Measurements from ENCODE around the gene EXOC3.

The EXOC3 gene

DNA sequence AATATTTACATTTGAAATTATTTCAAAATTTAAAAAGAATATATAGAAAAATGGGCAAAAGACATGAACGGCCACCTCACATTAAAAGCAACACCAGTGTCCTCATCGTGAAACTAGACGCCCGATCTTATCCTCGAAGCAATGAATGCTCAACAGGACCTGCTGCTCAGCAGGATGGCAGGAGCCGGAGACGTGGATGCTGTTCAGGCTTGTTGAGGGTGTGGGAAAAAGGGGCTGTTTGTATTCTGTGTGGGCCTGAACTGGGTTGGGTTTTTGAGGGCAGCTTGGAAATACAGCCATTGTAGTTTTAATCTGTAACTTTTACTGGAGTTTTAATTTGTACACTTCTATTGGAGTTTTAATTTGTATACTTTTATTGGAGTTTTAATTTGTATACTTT, 20.3 kb downstream of the EXOC3 start:
- Histone ChIP-seq H3K4me1 (ENCODE audit: control insufficient read depth, low read depth, low read length) (no peaks in the 10 kb centered on the region), H3K18ac (ENCODE audit: low read length) (no peak overlapping the region), H3K4me3 (ENCODE audit: low read length) (no peak overlapping the region), H3K27ac (ENCODE audit: low read depth, low read length) (no peak overlapping the region), H2BK5ac (ENCODE audit: low read length) (no peak overlapping the region), H4K5ac (ENCODE audit: low read length) (no peak overlapping the region), H3K79me1 (ENCODE audit: low read length) (no peaks in the 10 kb centered on the region), H3K27me3 (ENCODE audit: insufficient read depth, low read length, poor library complexity) (no peaks in the 10 kb centered on the region), H2AK5ac (ENCODE audit: low read length) (no peak overlapping the region), H4K8ac (ENCODE audit: low read depth, low read length) (no peak overlapping the region), H3K9ac (ENCODE audit: low read length) (no peak overlapping the region), H3K4ac (ENCODE audit: low read depth, low read length) (no peak overlapping the region), H3K36me3 (ENCODE audit: control insufficient read depth, insufficient read depth, low read length) (no peaks in the 10 kb centered on the region), H3K56ac (ENCODE audit: low read length) (no peak overlapping the region), H3K23ac (ENCODE audit: low read length) (no peak overlapping the region), H3K4me2 (ENCODE audit: low read length) (no peak overlapping the region), H3K79me2 (ENCODE audit: control insufficient read depth, insufficient read depth, low read length) (no peaks in the 10 kb centered on the region), H2BK15ac (replicated peaks; ENCODE audit: low read depth) (no peak overlapping the region), H2BK120ac (ENCODE audit: low read depth, low read length) (no peak overlapping the region)
- WGBS (ENCODE audit: extremely low coverage, insufficient coverage, low lambda C conversion rate): no CpG with 5 or more reads among the region's 7 CpGs
- DNase-seq: no peak

DNA sequence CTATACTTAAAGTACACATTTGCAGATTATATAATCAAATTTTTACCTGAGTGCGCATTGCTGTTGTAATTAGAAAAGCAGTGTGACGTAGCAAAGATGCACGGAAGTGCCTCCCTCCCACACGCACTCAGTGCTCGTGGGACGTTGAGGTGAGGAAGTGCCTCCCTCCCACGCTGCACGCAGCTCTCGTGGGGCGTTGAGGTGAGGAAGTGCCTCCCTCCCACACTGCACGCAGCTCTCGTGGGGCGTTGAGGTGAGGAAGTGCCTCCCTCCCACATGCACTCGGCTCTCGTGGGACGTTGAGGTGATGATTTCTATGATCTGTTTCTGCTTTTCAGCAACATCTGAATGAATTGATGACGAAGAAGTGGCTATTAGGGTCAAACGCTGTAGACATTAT, 21.0 kb downstream of the EXOC3 start:
- Histone ChIP-seq H2BK120ac (ENCODE audit: low read depth, low read length) (no peak overlapping the region), H3K79me1 (ENCODE audit: low read length) (no peaks in the 10 kb centered on the region), H2AK5ac (ENCODE audit: low read length) (no peak overlapping the region), H3K9ac (ENCODE audit: low read length) (no peak overlapping the region), H3K4ac (ENCODE audit: low read depth, low read length) (no peak overlapping the region), H3K4me2 (ENCODE audit: low read length) (no peak overlapping the region), H3K79me2 (ENCODE audit: control insufficient read depth, insufficient read depth, low read length) (no peaks in the 10 kb centered on the region), H3K23ac (ENCODE audit: low read length) (no peak overlapping the region), H3K18ac (ENCODE audit: low read length) (no peak overlapping the region), H3K4me1 (ENCODE audit: control insufficient read depth, low read depth, low read length) (no peaks in the 10 kb centered on the region), H4K8ac (ENCODE audit: low read depth, low read length) (no peak overlapping the region), H2BK15ac (replicated peaks; ENCODE audit: low read depth) (no peak overlapping the region), H3K27ac (ENCODE audit: low read depth, low read length) (no peak overlapping the region), H2BK5ac (ENCODE audit: low read length) (no peak overlapping the region), H4K5ac (ENCODE audit: low read length) (no peak overlapping the region), H3K36me3 (ENCODE audit: control insufficient read depth, insufficient read depth, low read length) (no peaks in the 10 kb centered on the region), H3K27me3 (ENCODE audit: insufficient read depth, low read length, poor library complexity) (no peaks in the 10 kb centered on the region), H3K56ac (ENCODE audit: low read length) (no peak overlapping the region), H3K4me3 (ENCODE audit: low read length) (no peak overlapping the region)
- WGBS (ENCODE audit: extremely low coverage, insufficient coverage, low lambda C conversion rate): no CpG with 5 or more reads among the region's 18 CpGs
- DNase-seq: no peak

DNA sequence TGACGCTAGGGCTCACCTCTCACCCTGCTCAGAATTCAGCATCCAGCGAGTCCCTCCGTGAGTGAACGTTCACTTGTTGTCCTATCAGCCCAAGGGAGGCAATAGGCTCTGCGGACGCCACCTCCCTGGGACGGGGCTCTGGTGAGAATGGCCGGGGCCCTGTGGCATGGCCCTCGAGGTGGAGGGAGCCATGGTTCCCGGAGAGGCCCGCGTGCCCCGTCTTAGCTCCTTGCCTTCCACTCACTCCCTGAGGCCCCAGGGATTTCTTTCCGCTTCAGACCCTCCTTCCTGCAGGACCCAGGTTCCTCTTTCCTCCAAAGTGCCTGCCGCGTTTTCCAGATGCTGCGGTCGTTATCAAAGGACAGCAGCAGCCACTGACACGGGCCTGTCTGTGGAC, 21.5 kb downstream of the EXOC3 start:
- H3K4ac ChIP-seq (ENCODE audit: low read depth, low read length): no peak overlapping the region
- H4K5ac ChIP-seq (ENCODE audit: low read length): no peak overlapping the region
- H3K23ac ChIP-seq (ENCODE audit: low read length): no peak overlapping the region
- no peak overlapping the region for H3K4me3 ChIP-seq (ENCODE audit: low read length)
- H3K18ac ChIP-seq (ENCODE audit: low read length): no peak overlapping the region
- no peak overlapping the region for H3K4me2 ChIP-seq (ENCODE audit: low read length)
- no peaks in the 10 kb centered on the region for H3K79me2 ChIP-seq (ENCODE audit: control insufficient read depth, insufficient read depth, low read length)
- no peak overlapping the region for H2AK5ac ChIP-seq (ENCODE audit: low read length)
- H3K56ac ChIP-seq (ENCODE audit: low read length): no peak overlapping the region
- no peaks in the 10 kb centered on the region for H3K27me3 ChIP-seq (ENCODE audit: insufficient read depth, low read length, poor library complexity)
- H3K9ac ChIP-seq (ENCODE audit: low read length): no peak overlapping the region
- no CpG with 5 or more reads among the region's 19 CpGs for WGBS (ENCODE audit: extremely low coverage, insufficient coverage, low lambda C conversion rate)
- no peaks in the 10 kb centered on the region for H3K79me1 ChIP-seq (ENCODE audit: low read length)
- no peak overlapping the region for H2BK120ac ChIP-seq (ENCODE audit: low read depth, low read length)
- H3K4me1 ChIP-seq (ENCODE audit: control insufficient read depth, low read depth, low read length): no peaks in the 10 kb centered on the region
- no peak overlapping the region for H2BK5ac ChIP-seq (ENCODE audit: low read length)
- H3K36me3 ChIP-seq (ENCODE audit: control insufficient read depth, insufficient read depth, low read length): no peaks in the 10 kb centered on the region
- no peak overlapping the region for H4K8ac ChIP-seq (ENCODE audit: low read depth, low read length)
- no peak overlapping the region for H2BK15ac ChIP-seq (replicated peaks; ENCODE audit: low read depth)
- no peak overlapping the region for H3K27ac ChIP-seq (ENCODE audit: low read depth, low read length)
- DNase-seq: no peak

DNA sequence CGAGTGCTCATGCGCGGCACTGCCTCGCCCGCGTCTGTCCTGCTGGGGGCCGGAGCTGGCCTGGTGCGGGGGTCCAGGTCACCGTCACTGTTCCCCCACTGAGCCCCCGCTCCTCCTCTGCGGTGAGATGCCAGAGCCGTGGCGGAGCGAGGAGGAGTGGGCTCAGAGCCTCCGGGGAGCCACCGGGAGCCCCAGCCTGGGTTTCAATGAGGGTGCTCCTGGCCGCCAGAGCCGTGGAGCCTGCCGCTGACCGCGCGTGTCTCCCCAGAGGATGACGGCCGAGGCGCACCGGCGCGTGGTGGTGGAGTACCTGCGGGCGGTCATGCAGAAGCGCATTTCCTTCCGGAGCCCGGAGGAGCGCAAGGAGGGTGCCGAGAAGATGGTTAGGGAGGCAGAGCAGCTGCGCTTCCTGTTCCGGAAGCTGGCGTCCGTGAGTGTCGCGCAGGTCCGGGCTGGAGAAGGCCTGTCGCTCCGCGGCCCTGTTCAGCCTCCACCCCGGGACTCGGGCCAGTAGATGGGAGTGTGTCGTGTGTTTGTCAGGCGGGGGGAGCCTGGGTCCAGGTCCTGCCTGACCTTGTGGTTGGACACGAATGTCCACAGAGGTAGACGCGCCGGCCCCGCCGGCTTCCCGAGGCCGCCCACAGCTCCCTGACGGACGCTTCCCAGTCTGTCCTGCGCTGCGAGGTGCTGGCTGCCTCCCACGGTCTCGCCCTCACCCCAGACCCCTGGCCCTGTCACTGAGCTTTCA, 22.0 kb downstream of the EXOC3 start:
- Histone ChIP-seq H3K27ac (ENCODE audit: low read depth, low read length) (no peak overlapping the region), H3K4me2 (ENCODE audit: low read length) (no peak overlapping the region), H3K36me3 (ENCODE audit: control insufficient read depth, insufficient read depth, low read length) (no peaks in the 10 kb centered on the region), H2BK15ac (replicated peaks; ENCODE audit: low read depth) (no peak overlapping the region), H3K18ac (ENCODE audit: low read length) (no peak overlapping the region), H4K8ac (ENCODE audit: low read depth, low read length) (no peak overlapping the region), H3K79me2 (ENCODE audit: control insufficient read depth, insufficient read depth, low read length) (no peaks in the 10 kb centered on the region), H3K79me1 (ENCODE audit: low read length) (no peaks in the 10 kb centered on the region), H3K4me1 (ENCODE audit: control insufficient read depth, low read depth, low read length) (no peaks in the 10 kb centered on the region), H3K27me3 (ENCODE audit: insufficient read depth, low read length, poor library complexity) (no peaks in the 10 kb centered on the region), H3K23ac (ENCODE audit: low read length) (no peak overlapping the region), H2BK5ac (ENCODE audit: low read length) (no peak overlapping the region), H2AK5ac (ENCODE audit: low read length) (no peak overlapping the region), H3K4me3 (ENCODE audit: low read length) (no peak overlapping the region), H4K5ac (ENCODE audit: low read length) (no peak overlapping the region), H2BK120ac (ENCODE audit: low read depth, low read length) (no peak overlapping the region), H3K4ac (ENCODE audit: low read depth, low read length) (no peak overlapping the region), H3K9ac (ENCODE audit: low read length) (no peak overlapping the region), H3K56ac (ENCODE audit: low read length) (no peak overlapping the region)
- no CpG with 5 or more reads among the region's 63 CpGs for WGBS (ENCODE audit: extremely low coverage, insufficient coverage, low lambda C conversion rate)
- DNase-seq: no peak

DNA sequence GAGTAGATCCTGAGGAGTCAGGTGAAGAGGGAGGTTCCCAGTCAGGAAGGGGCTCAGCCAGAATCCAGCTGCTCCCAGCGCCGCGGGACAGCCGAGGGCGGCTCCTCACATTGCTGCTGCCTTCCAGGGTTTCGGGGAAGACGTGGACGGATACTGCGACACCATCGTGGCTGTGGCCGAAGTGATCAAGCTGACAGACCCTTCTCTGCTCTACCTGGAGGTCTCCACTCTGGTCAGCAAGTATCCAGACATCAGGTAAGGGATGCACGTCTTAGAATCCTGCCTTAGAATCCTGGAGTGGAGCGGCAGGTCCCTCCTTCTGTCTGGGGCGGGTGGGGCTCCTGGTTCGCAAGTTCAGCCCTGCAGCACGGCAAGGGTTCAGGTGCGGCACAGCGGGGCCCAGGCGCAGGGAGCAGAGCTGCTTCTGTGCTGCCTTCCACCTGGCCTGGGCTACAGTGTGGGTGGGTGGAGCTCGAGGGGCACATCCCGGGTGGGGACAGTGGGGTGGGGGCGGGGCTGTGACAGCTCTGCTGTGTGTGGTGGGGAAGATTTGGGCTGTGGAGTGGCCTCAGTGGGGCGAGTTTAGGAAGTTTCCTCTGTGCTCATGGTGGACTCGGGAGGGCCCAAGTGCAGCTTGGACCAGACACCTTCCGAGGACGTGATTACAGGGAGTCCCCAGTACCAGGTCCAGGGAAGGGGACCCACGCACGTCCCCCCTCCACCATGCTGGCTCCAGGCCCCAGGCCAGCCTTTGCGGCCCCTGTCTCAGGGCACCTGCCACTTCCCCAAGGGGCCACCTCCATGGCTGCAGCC, 22.8 kb downstream of the EXOC3 start:
- no peak overlapping the region for H4K5ac ChIP-seq (ENCODE audit: low read length)
- no peaks in the 10 kb centered on the region for H3K27me3 ChIP-seq (ENCODE audit: insufficient read depth, low read length, poor library complexity)
- no peak overlapping the region for H3K56ac ChIP-seq (ENCODE audit: low read length)
- no peak overlapping the region for H3K27ac ChIP-seq (ENCODE audit: low read depth, low read length)
- no peak overlapping the region for H3K23ac ChIP-seq (ENCODE audit: low read length)
- H2BK5ac ChIP-seq (ENCODE audit: low read length): no peak overlapping the region
- DNase-seq: no peak
- no peaks in the 10 kb centered on the region for H3K79me1 ChIP-seq (ENCODE audit: low read length)
- H3K4me3 ChIP-seq (ENCODE audit: low read length): no peak overlapping the region
- H3K18ac ChIP-seq (ENCODE audit: low read length): no peak overlapping the region
- no peak overlapping the region for H3K9ac ChIP-seq (ENCODE audit: low read length)
- H3K79me2 ChIP-seq (ENCODE audit: control insufficient read depth, insufficient read depth, low read length): no peaks in the 10 kb centered on the region
- H3K4ac ChIP-seq (ENCODE audit: low read depth, low read length): no peak overlapping the region
- no peak overlapping the region for H2BK15ac ChIP-seq (replicated peaks; ENCODE audit: low read depth)
- H3K4me1 ChIP-seq (ENCODE audit: control insufficient read depth, low read depth, low read length): no peaks in the 10 kb centered on the region
- no peak overlapping the region for H2BK120ac ChIP-seq (ENCODE audit: low read depth, low read length)
- H3K36me3 ChIP-seq (ENCODE audit: control insufficient read depth, insufficient read depth, low read length): no peaks in the 10 kb centered on the region
- H4K8ac ChIP-seq (ENCODE audit: low read depth, low read length): no peak overlapping the region
- no peak overlapping the region for H2AK5ac ChIP-seq (ENCODE audit: low read length)
- no CpG with 5 or more reads among the region's 29 CpGs for WGBS (ENCODE audit: extremely low coverage, insufficient coverage, low lambda C conversion rate)
- no peak overlapping the region for H3K4me2 ChIP-seq (ENCODE audit: low read length)

All from mesendoderm (in vitro differentiated cells).